Stimulated activated CD4-positive, alpha-beta T cell treated with anti-CD3 and anti-CD28 coated beads, Interleukin-2, amount 100 ng/mL, for 48 hours (primary cell): ENCODE measurements around the gene TACSTD2.
"Not testable (repeated sequence)": the region's sequence is repeated elsewhere in the genome, so short reads cannot be mapped to it uniquely, and the experiment has no call there.

Experiments
- DNase-seq, 2 donors: peaks; one replicate each; pipeline ENCODE4 v3.0.0-alpha.2; 2020

The TACSTD2 gene

GRCh38 chr1:58576727-58577653 is at the start of gene TACSTD2:
Gene TACSTD2 (minus strand): TSS chr1:58577252. CDS start chr1:58577156, 96 bp downstream.
- no peak for DNase-seq

GRCh38 chr1:58626293-58626692 is 49.2 kb upstream of the TACSTD2 start:
- DNase-seq = no peak

GRCh38 chr1:58623259-58623658 is 46.2 kb upstream of the TACSTD2 start:
- not testable (repeated sequence) for DNase-seq

- DNase-seq = no peak
These were observed 45.5 kb upstream of the TACSTD2 start for GRCh38 chr1:58622571-58622970.

GRCh38 chr1:58621391-58621790 is 44.3 kb upstream of the TACSTD2 start:
- no peak for DNase-seq

GRCh38 chr1:58620926-58621325 is 43.9 kb upstream of the TACSTD2 start:
- no peak for DNase-seq

- DNase-seq = no peak
These were observed 43.2 kb upstream of the TACSTD2 start for GRCh38 chr1:58620259-58620658.

- DNase-seq = no peak
These were observed 42.4 kb upstream of the TACSTD2 start for GRCh38 chr1:58619286-58620054.

- DNase-seq = no peak
These were observed 41.3 kb upstream of the TACSTD2 start for GRCh38 chr1:58618303-58618702.

GRCh38 chr1:58611861-58612385 is 34.9 kb upstream of the TACSTD2 start:
- DNase-seq = no peak

- DNase-seq = no peak
These were observed 31.9 kb upstream of the TACSTD2 start for GRCh38 chr1:58608945-58609344.

- no peak for DNase-seq
These were observed 31.2 kb upstream of the TACSTD2 start for GRCh38 chr1:58608297-58608696.

- DNase-seq = no peak
These were observed 30.3 kb upstream of the TACSTD2 start for GRCh38 chr1:58607391-58607790.

- not testable (repeated sequence) for DNase-seq
These were observed 24.9 kb upstream of the TACSTD2 start for GRCh38 chr1:58601921-58602320.

GRCh38 chr1:58597996-58598395 is 20.9 kb upstream of the TACSTD2 start:
- no peak for DNase-seq

GRCh38 chr1:58597076-58597475 is 20.0 kb upstream of the TACSTD2 start:
- DNase-seq = no peak

GRCh38 chr1:58596631-58597052 is 19.6 kb upstream of the TACSTD2 start:
- no peak for DNase-seq

GRCh38 chr1:58594546-58594945 is 17.5 kb upstream of the TACSTD2 start:
- no peak for DNase-seq

- no peak for DNase-seq
These were observed 15.6 kb upstream of the TACSTD2 start for GRCh38 chr1:58592522-58593134.

- DNase-seq = no peak
These were observed 14.8 kb upstream of the TACSTD2 start for GRCh38 chr1:58591806-58592205.

- no peak for DNase-seq
These were observed 13.0 kb upstream of the TACSTD2 start for GRCh38 chr1:58590019-58590418.

- no peak for DNase-seq
These were observed 11.3 kb upstream of the TACSTD2 start for GRCh38 chr1:58588396-58588795.

GRCh38 chr1:58587667-58588066 is 10.6 kb upstream of the TACSTD2 start:
- DNase-seq = no peak
